Stimulated activated CD8-positive, alpha-beta memory T cell treated with anti-CD3 and anti-CD28 coated beads, Interleukin-4, amount 100 ng/mL, for 4 hours (primary cell): ENCODE data around the gene GREB1L.

Experiments used
- DNase-seq, 2 donors: peaks; one replicate each; pipeline ENCODE4 v3.0.0-alpha.2; 2020; ENCODE audit warnings: low read depth in 2 of 2, low spot score in 1 of 2

The GREB1L gene

DNA sequence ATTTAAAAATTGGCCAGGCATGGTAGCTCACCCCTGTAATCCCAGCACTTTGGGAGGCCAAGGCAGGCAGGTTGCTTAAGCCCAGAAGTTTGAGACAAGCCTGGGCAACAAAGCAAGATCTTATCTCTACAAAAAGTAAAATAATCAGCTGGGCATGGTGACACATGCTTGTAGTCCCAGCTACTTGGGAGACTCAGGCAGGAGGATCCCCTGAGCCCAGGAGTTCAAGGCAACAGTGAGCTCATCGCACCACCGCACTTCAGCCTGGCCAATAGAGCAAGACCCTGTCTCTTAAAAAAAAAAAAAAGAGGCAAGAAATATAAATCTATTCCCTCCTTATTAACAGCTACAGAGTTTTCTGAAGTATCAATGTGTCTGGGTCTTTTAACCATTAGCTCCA lies 306.6 kb downstream of the GREB1L start:
- no peak for DNase-seq

DNA sequence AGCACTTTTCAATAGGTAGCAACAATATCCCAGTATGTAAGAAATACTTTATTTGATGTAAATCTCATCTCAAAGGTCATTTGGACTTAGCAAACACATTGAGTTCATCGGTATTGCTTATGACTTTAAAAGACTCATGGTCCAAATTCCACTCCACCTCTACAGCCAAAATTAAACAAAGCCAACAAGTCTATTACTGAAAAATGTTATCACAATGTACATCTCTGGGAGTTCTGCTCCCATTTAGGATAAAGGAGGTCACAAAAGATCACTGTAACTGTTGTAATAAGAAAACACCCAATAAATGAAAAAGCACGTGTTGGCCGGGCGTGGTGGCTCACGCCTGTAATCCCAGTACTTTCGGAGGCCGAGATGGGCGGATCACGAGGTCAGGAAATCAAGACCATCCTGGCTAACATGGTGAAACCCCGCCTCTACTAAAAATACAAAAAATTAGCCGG lies 308.5 kb downstream of the GREB1L start:
- DNase-seq: no peak

DNA sequence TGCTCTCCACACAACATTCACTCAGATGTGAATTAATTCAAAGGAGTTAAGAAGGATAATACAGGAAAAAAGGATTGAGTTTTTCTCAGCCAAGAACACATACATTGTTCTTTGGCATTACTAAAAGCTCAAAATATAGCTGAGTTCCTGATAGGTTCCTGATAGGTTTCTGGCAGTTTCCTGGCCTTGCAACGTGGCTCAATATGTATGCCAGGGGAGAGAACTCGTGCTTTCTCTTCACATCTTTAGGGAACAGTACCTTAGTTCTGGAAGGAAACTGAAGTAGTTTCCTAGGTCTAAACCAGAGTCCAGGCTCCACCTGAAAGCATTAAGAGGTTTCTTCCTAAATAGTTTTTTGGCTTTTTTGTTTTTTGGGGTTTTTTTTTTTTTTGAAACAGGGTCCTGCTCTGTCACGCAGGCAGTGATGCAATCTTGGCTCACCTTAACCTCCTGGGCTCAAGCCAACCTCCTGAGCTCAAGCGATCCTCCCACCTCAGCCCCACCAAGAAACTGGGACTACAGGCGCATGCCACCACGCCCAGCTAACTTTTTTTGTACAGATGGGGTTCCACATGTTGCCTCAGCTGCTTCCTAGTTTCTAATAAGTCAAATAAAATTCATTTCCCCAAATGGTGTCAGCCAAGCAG lies 315.7 kb downstream of the GREB1L start:
- no peak for DNase-seq

DNA sequence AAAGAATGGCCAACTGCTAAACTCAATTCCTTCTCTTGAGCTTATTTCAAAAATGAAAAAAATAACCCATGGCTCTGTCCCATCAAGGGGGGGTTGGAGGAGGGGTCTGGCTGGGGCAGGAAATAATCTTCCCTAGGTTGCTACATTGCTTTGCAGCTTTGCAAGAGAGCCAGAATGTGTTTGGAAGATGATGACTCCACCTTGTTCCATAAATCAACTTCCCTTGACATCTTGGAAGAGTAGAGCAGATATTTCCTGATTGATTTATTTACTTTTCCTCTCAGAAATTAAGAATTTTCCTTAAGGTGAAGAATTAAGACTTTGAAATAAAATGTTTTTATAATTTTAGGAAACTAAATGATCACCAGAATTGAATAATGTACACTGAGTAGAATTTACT lies 317.2 kb downstream of the GREB1L start:
- no peak for DNase-seq

DNA sequence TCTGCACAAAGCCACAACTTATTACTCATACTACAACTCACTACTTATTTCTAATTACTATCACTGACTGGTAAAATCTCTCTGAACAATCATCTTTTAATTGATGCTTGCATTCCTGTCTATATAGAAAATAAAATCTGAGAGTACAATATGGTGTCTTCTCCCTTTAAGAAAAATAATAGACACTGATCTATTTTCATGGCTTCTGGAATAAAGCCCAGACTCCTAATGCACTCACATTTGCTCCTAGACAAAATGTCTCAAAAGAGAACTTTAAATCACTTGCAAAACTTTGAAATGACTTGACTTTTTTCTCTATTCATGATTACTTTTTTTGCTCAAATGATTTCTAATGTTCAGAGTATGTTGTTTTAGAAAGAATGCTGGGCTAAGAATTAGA lies 329.7 kb downstream of the GREB1L start:
- DNase-seq: no peak
